GM21526 (cell line): ENCODE results near the gene OR10J5.

Experiments
- ATAC-seq: cut with Tn5 transposase; IDR thresholded peaks from one replicate; pipeline ENCODE4 v1.9.1; 2021; ENCODE audit warnings: moderate library complexity; ENCODE audit not compliant: unreplicated experiment, low FRiP score

OR10J5 gene

GRCh38 chr1:159492575-159493323 lies 43.1 kb downstream of the OR10J5 start:
- no peak for ATAC-seq
